K562 (cell line): Measurements from ENCODE around the gene UBE2QL1. TPM values are rescaled to one million over a fixed set of nuclear protein-coding genes. Genes with fewer than 3 reads are reported as not detected.

Experiments used
- ATAC-seq: fragments of 200-7000 bp; cut with Tn5 transposase; 3 replicates; pipeline ENCODE4 v1.9.1; 2020; ENCODE audit warnings: moderate library complexity
- BruUV-seq: library from RNA; stranded (reverse); fragments of 400-500 nt; replicated peaks from 2 replicates; lab custom pipeline; 2021; lab: Mats Ljungman, UMichigan
- CTCF ChIA-PET: fragments of 300-600 bp; formaldehyde crosslinking; extraction: SDS; loops from one replicate; lab custom pipeline; 2021; ENCODE audit warnings: low intra/inter-chr PET ratio; lab: Yijun Ruan, JAX
- POLR2A ChIA-PET: fragments of 300-600, 350-650 bp; sonication (Branson Sonifier 250); formaldehyde crosslinking; extraction: SDS; loops from one replicate; lab custom pipeline; 2021; ENCODE audit warnings: antibody characterized with exemption, inconsistent platforms; lab: Yijun Ruan, JAX
- DNase-seq, 4 experiments: peaks; one replicate each; pipeline versions ENCODE4 v3.0.0 to v3.0.0-alpha.2; 2011 to 2018; ENCODE audit warnings: low spot score in 3 of 4, mixed read lengths in 3 of 4; ENCODE audit errors: extremely low read depth in 1 of 4
- FAIRE-seq: peaks from 2 replicates; lab custom pipeline; 2011; peaks lifted over from hg19 to GRCh38; lab: Jason Lieb, UNC
- H2AFZ ChIP-seq: 2 replicates; pipeline ENCODE4 v1.6.0; 2011; ENCODE audit warnings: low read depth, low read length, control low read depth, inconsistent platforms
- H3K27ac ChIP-seq: fragments of 200-600 bp; 3 replicates; pipeline ENCODE4 v1.8.0; 2011; ENCODE audit warnings: low read depth, mild to moderate bottlenecking, control low read depth, inconsistent platforms, low read length, moderate library complexity, mixed read lengths; ENCODE audit errors: extremely low read depth
- H3K27me3 ChIP-seq, 2 experiments: fragments of 300-600 bp in 1 of 2; 2 replicates in 1 of 2; 3 replicates in 1 of 2; pipeline versions ENCODE4 v1.6.0 to v1.8.0; 2011; ENCODE audit warnings: inconsistent platforms in 2 of 2, low read length in 2 of 2, mild to moderate bottlenecking in 1 of 2, mixed read lengths in 1 of 2, moderate library complexity in 1 of 2; ENCODE audit not compliant: control insufficient read depth in 2 of 2, insufficient read depth in 2 of 2
- H3K36me3 ChIP-seq: fragments of 300-600 bp; 3 replicates; pipeline ENCODE4 v1.8.0; 2011; ENCODE audit warnings: mild to moderate bottlenecking, low read length, inconsistent platforms; ENCODE audit not compliant: control insufficient read depth, insufficient read depth
- H3K4me1 ChIP-seq, 2 experiments: fragments of 200-600 bp in 1 of 2; replicated peaks in 1 of 2; 2 replicates in 1 of 2; 3 replicates in 1 of 2; pipeline versions ENCODE4 v1.5.1 to v1.8.0; 2011; ENCODE audit warnings: inconsistent platforms in 2 of 2, low read length in 2 of 2, mild to moderate bottlenecking in 1 of 2, mixed read lengths in 1 of 2, moderate library complexity in 1 of 2; ENCODE audit not compliant: control insufficient read depth in 2 of 2, insufficient read depth in 2 of 2
- H3K4me2 ChIP-seq: 2 replicates; pipeline ENCODE4 v1.6.1; 2011; ENCODE audit warnings: low read length, control low read depth, inconsistent platforms, mixed read lengths; ENCODE audit not compliant: insufficient read depth
- H3K4me3 ChIP-seq: fragments of 200-600 bp; sonication (generic), shearing (Covaris generic); 2 replicates; pipeline ENCODE4 v1.5.1; 2016; ENCODE audit warnings: control low read depth, inconsistent platforms
- H3K79me2 ChIP-seq: fragments of 200-600 bp; 3 replicates; pipeline ENCODE4 v1.8.0; 2011; ENCODE audit warnings: low read length, inconsistent platforms; ENCODE audit not compliant: control insufficient read depth, insufficient read depth
- H3K9ac ChIP-seq, 2 experiments: 2 replicates each; pipeline versions ENCODE4 v1.6.0 to v1.6.1; 2011; ENCODE audit warnings: low read depth in 2 of 2, low read length in 2 of 2, control low read depth in 1 of 2, inconsistent platforms in 1 of 2, mild to moderate bottlenecking in 1 of 2, mixed read lengths in 1 of 2; ENCODE audit not compliant: insufficient read depth in 1 of 2
- H3K9me1 ChIP-seq: one replicate; pipeline ENCODE4 v1.6.0; 2011; ENCODE audit warnings: inconsistent platforms, mild to moderate bottlenecking, low read length, moderate library complexity; ENCODE audit not compliant: control insufficient read depth, insufficient read depth
- H3K9me3 ChIP-seq: replicated peaks from 2 replicates; pipeline ENCODE4 v1.5.1; 2011; ENCODE audit warnings: low read depth, low read length, inconsistent platforms; ENCODE audit not compliant: control insufficient read depth, insufficient read depth
- H4K20me1 ChIP-seq: replicated peaks from 2 replicates; pipeline ENCODE4 v1.6.1; 2011; ENCODE audit warnings: low read length, inconsistent platforms, mixed read lengths; ENCODE audit not compliant: control insufficient read depth, insufficient read depth
- BCOR ChIP-seq: fragments of 450-650 bp; IDR thresholded peaks from 2 replicates; pipeline ENCODE4 v1.6.1; 2016
- NCOA2 ChIP-seq, 2 experiments: fragments of 450-650 bp; IDR thresholded peaks; 2 replicates each; pipeline ENCODE4 v1.6.1; 2018; ENCODE audit warnings: mild to moderate bottlenecking in 2 of 2, moderate library complexity in 1 of 2; ENCODE audit not compliant: partially characterized antibody in 2 of 2
- NFYB ChIP-seq: IDR thresholded peaks from 2 replicates; pipeline ENCODE4 v1.6.1; 2011; ENCODE audit warnings: mild to moderate bottlenecking, moderate library complexity; ENCODE audit not compliant: insufficient read length; ENCODE audit errors: extremely low read depth
- TAL1 ChIP-seq: fragments of 450-650 bp; IDR thresholded peaks from 2 replicates; pipeline ENCODE4 v1.6.1; 2016; ENCODE audit warnings: mild to moderate bottlenecking
- ZFP91 ChIP-seq: sonication (generic); formaldehyde crosslinking; IDR thresholded peaks from 2 replicates; pipeline ENCODE4 v1.8.0; 2022; ENCODE audit warnings: mild to moderate bottlenecking, missing genetic modification reagents
- ZNF217 ChIP-seq: sonication (generic); formaldehyde crosslinking; IDR thresholded peaks from 2 replicates; pipeline ENCODE4 v1.8.0; 2022; ENCODE audit warnings: mild to moderate bottlenecking, missing genetic modification reagents
- ZNF263 ChIP-seq: sonication (generic); formaldehyde crosslinking; IDR thresholded peaks from 2 replicates; pipeline ENCODE4 v1.8.0; 2022; ENCODE audit warnings: mild to moderate bottlenecking, missing genetic modification reagents, borderline replicate concordance
- ZNF512 ChIP-seq: IDR thresholded peaks from 2 replicates; pipeline ENCODE4 v1.6.1; 2016; ENCODE audit warnings: missing genetic modification characterization, missing compliant biosample characterization
- WGBS: fragments of 100-300 bp; shearing (Covaris generic); methylation state at CpG from one replicate; pipeline ENCODE4 v1.1.6; 2016; ENCODE audit warnings: low coverage, mixed read lengths; ENCODE audit not compliant: insufficient coverage; ENCODE audit errors: missing lambda C conversion rate; 5-methylcytosine and 5-hydroxymethylcytosine counted together
- in situ Hi-C: fragments of 300-500 bp; cut with MboI; formaldehyde crosslinking; loops from 4 replicates; pipeline ENCODE4 v1.15.0; 2018; ENCODE audit warnings: inconsistent platforms, mixed read lengths
- intact Hi-C: fragments of 100-400 bp; cut with micrococcal nuclease; formaldehyde crosslinking; loops from 2 replicates; pipeline ENCODE4 v1.14.2; 2022
- polyA plus RNA-seq, 8 experiments: library from polyadenylated mRNA; depleted of rRNA in 4 of 8; stranded (reverse) in 5 of 8; unstranded in 3 of 8; fragments of >200 nt; fragmentation: Nextera tagmentation in 2 of 8; fragmentation: Illumina TruSeq in 1 of 8; extraction: Ambion mirVana in 2 of 8; extraction: Trizol in 1 of 8; gene quantifications; 2 replicates each; pipeline versions ENCODE4 v1.2.1 to v1.2.3, GENCODE V29; 2011 to 2014; ENCODE audit warnings: inconsistent platforms in 1 of 8, missing spikeins in 1 of 8
- total RNA-seq, 7 experiments: library from RNA; depleted of rRNA in 6 of 7; stranded (reverse); fragments of >200 nt in 6 of 7; fragmentation: Illumina TruSeq in 2 of 7; extraction: Trizol in 2 of 7; gene quantifications; 2 replicates each; pipeline versions ENCODE4 v1.2.1 to v1.2.3, GENCODE V29; 2011 to 2021; ENCODE audit warnings: low replicate concordance in 1 of 7
- TF ChIP-seq, protein P1 (sequence below): sonication (generic); formaldehyde crosslinking; IDR thresholded peaks from 2 replicates; pipeline ENCODE4 v1.8.1; 2022; ENCODE audit warnings: missing genetic modification reagents

Gene UBE2QL1
- total and polyA plus RNA-seq, 9 of the 15 experiments (the other 6 are each of a cell fraction or from before 2014, with no cell fraction given): not detected

- H3K9me3 ChIP-seq: no peaks in the 10 kb centered on the region
- no peak overlapping the region for H3K9ac ChIP-seq
- BruUV-seq: no TSS peak
- H3K4me1 ChIP-seq: no peaks in the 10 kb centered on the region
- H3K4me3 ChIP-seq: no peak overlapping the region
- H3K27me3 ChIP-seq: peaks cover 25 to 45% of the 10 kb centered on the region in 2 experiments
- intact Hi-C loops (no loop called here), in situ Hi-C loops (no loop called here)
- no peaks in the 10 kb centered on the region for H3K9me1 ChIP-seq
- FAIRE-seq: no peak
- H3K79me2 ChIP-seq: no peaks in the 10 kb centered on the region
- POLR2A ChIA-PET: interaction anchor here (1.1 kb wide), 1 partner anchor 172 kb away, joined by 3 read pairs; no protein-coding TSS in a partner anchor
- H3K36me3 ChIP-seq: no peaks in the 10 kb centered on the region
- no peak overlapping the region for H3K4me2 ChIP-seq
- no peak overlapping the region for H3K27ac ChIP-seq
- H2AFZ ChIP-seq: no peak overlapping the region
- TF ChIP-seq NCOA2 (IDR thresholded peaks at IDR 0.05; ENCODE audit: partially characterized antibody in 2 of 2) (no peak), ZNF512 (tag) (no peak), ZNF217 (no peak), TAL1 (no peak), ZFP91 (CRISPR knock-in tag) (no peak), BCOR (no peak), ZNF263 (CRISPR knock-in tag) (no peak), NFYB (no peak)
- TF ChIP-seq, protein P1, sequence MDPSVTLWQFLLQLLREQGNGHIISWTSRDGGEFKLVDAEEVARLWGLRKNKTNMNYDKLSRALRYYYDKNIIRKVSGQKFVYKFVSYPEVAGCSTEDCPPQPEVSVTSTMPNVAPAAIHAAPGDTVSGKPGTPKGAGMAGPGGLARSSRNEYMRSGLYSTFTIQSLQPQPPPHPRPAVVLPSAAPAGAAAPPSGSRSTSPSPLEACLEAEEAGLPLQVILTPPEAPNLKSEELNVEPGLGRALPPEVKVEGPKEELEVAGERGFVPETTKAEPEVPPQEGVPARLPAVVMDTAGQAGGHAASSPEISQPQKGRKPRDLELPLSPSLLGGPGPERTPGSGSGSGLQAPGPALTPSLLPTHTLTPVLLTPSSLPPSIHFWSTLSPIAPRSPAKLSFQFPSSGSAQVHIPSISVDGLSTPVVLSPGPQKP (CRISPR knock-in tag): no peak
- TF ChIP-seq, all 486 proteins: peak for 0
- no peak for ATAC-seq
- DNase-seq: no peak
- CTCF ChIA-PET: no interaction called here
- H4K20me1 ChIP-seq: 0 out of 2 replicates have a peak, but pooled peaks cover 4% of the 10 kb centered on the region
- 1% methylated on average over 4 of the region's 4 CpGs for WGBS
These were observed 36.8 kb downstream of the UBE2QL1 start for GRCh38 chr5:6485441-6485840.
